Endothelial cell of umbilical vein (primary cell): Measurements from ENCODE around the gene CLPSL2. TPM values are rescaled to one million over a fixed set of nuclear protein-coding genes. Genes with fewer than 3 reads are reported as not detected.
A peak's percentile ranks its signal among the peaks of the same experiment; 100 is the strongest.

ENCODE experiments used
- BruUV-seq: library from RNA; stranded (reverse); fragments of 400-500 nt; replicated peaks from 2 replicates; lab custom pipeline; 2021; lab: Mats Ljungman, UMichigan
- CTCF ChIA-PET: fragments of 300-600, 350-600 bp; sonication (Branson Sonifier 250); formaldehyde crosslinking; loops from one replicate; lab custom pipeline; 2021; ENCODE audit warnings: antibody characterized with exemption, inconsistent platforms; lab: Charles Lee
- POLR2A ChIA-PET: fragments of 300-600, 350-600 bp; sonication (Branson Sonifier 250); formaldehyde crosslinking; loops from one replicate; lab custom pipeline; 2021; ENCODE audit warnings: antibody characterized with exemption, inconsistent platforms; lab: Charles Lee
- DNase-seq: peaks from one replicate; pipeline ENCODE4 v3.0.0-alpha.2; 2011; ENCODE audit warnings: low read depth, low spot score
- FAIRE-seq: peaks from 2 replicates; lab custom pipeline; 2011; peaks lifted over from hg19 to GRCh38; lab: Jason Lieb, UNC
- H2AFZ ChIP-seq: 2 replicates; pipeline ENCODE4 v1.6.0; 2012; ENCODE audit warnings: low read depth, low read length, control low read depth, inconsistent platforms
- H3K27ac ChIP-seq: 2 replicates; pipeline ENCODE4 v1.5.1; 2011; ENCODE audit warnings: low read depth, mild to moderate bottlenecking, control low read depth, low read length, moderate library complexity; ENCODE audit not compliant: insufficient read depth
- H3K27me3 ChIP-seq, 2 experiments: 2 replicates each; pipeline versions ENCODE4 v1.6.0 to v1.6.1; 2011; ENCODE audit warnings: low read length in 2 of 2, mixed read lengths in 1 of 2; ENCODE audit not compliant: control insufficient read depth in 2 of 2, insufficient read depth in 2 of 2
- H3K36me3 ChIP-seq, 2 experiments: 2 replicates in 1 of 2; 3 replicates in 1 of 2; pipeline ENCODE4 v1.5.1; 2011; ENCODE audit warnings: low read length in 2 of 2, mild to moderate bottlenecking in 1 of 2, moderate library complexity in 1 of 2; ENCODE audit not compliant: control insufficient read depth in 2 of 2, insufficient read depth in 2 of 2; ENCODE audit errors: extremely low read depth in 1 of 2
- H3K4me1 ChIP-seq: 3 replicates; pipeline ENCODE4 v1.5.1; 2011; ENCODE audit warnings: mild to moderate bottlenecking, low read length; ENCODE audit not compliant: control insufficient read depth, insufficient read depth; ENCODE audit errors: extremely low read depth
- H3K4me2 ChIP-seq: 2 replicates; pipeline ENCODE4 v1.6.1; 2011; ENCODE audit warnings: low read length, control low read depth, mixed read lengths; ENCODE audit not compliant: insufficient read depth
- H3K4me3 ChIP-seq, 3 experiments: fragments of 200-600 bp in 1 of 3; sonication (generic), shearing (Covaris generic) in 1 of 3; replicated peaks in 1 of 3; 2 replicates each; pipeline ENCODE4 v1.5.1; 2011 to 2016; ENCODE audit warnings: control low read depth in 3 of 3, low read length in 3 of 3, mild to moderate bottlenecking in 2 of 3, inconsistent platforms in 1 of 3, low read depth in 1 of 3, moderate library complexity in 1 of 3; ENCODE audit not compliant: insufficient read depth in 1 of 3
- H3K79me2 ChIP-seq: 2 replicates; pipeline ENCODE4 v1.6.0; 2012; ENCODE audit warnings: low read length, inconsistent platforms; ENCODE audit not compliant: control insufficient read depth, insufficient read depth
- H3K9ac ChIP-seq: replicated peaks from 2 replicates; pipeline ENCODE3; 2011; ENCODE audit warnings: low read length, control low read depth; ENCODE audit not compliant: insufficient read depth; ENCODE audit errors: extremely low read depth
- H3K9me1 ChIP-seq: replicated peaks from 3 replicates; pipeline ENCODE4 v1.6.0; 2011; ENCODE audit warnings: mild to moderate bottlenecking, low read length; ENCODE audit not compliant: control insufficient read depth, insufficient read depth; ENCODE audit errors: extremely low read depth
- H3K9me3 ChIP-seq: replicated peaks from 2 replicates; pipeline ENCODE4 v1.5.1; 2012; ENCODE audit warnings: low read length, inconsistent platforms; ENCODE audit not compliant: control insufficient read depth, insufficient read depth
- H4K20me1 ChIP-seq: replicated peaks from 2 replicates; pipeline ENCODE3; 2011; ENCODE audit warnings: mild to moderate bottlenecking, low read length; ENCODE audit not compliant: control insufficient read depth, insufficient read depth; ENCODE audit errors: extremely low read depth
- CTCF ChIP-seq, 2 donors: IDR thresholded peaks; 1 replicate in 1 of 2; 2 replicates in 1 of 2; pipeline ENCODE4 v1.5.1; 2011; ENCODE audit warnings: low read length in 2 of 2, mild to moderate bottlenecking in 2 of 2, moderate library complexity in 2 of 2, control low read depth in 1 of 2, inconsistent platforms in 1 of 2, low read depth in 1 of 2; ENCODE audit not compliant: insufficient read depth in 1 of 2; ENCODE audit errors: extremely low read depth in 1 of 2
- MYC ChIP-seq: IDR thresholded peaks from one replicate; pipeline ENCODE4 v1.6.1; 2011; ENCODE audit warnings: mild to moderate bottlenecking, low read depth, low read length
- dilution Hi-C: fragments of 300-500 bp; cut with MboI; formaldehyde crosslinking; loops from one replicate; pipeline ENCODE4 v1.15.0; 2019; ENCODE audit warnings: low sequenced_read_pairs; ENCODE audit not compliant: extremely low pct_ligation_motif_present
- intact Hi-C: fragments of 100-400 bp; cut with micrococcal nuclease; formaldehyde crosslinking; loops from one replicate; pipeline ENCODE4 v1.10.0; 2022
- polyA plus RNA-seq, 4 experiments: library from polyadenylated mRNA; depleted of rRNA in 3 of 4; stranded (reverse) in 3 of 4; unstranded in 1 of 4; fragments of >200 nt; gene quantifications; 2 replicates each; pipeline versions ENCODE4 v1.2.1 to v1.2.3, GENCODE V29; 2011 to 2012; ENCODE audit warnings: missing spikeins in 1 of 4
- total RNA-seq: library from RNA; stranded (reverse); gene quantifications from 2 replicates; pipeline ENCODE4 v1.2.3, GENCODE V29; 2021

Gene CLPSL2
- total and polyA plus RNA-seq, 2 donors (not counting 3 experiments of a cell fraction or from before 2014, with no cell fraction given), result not detected

DNA sequence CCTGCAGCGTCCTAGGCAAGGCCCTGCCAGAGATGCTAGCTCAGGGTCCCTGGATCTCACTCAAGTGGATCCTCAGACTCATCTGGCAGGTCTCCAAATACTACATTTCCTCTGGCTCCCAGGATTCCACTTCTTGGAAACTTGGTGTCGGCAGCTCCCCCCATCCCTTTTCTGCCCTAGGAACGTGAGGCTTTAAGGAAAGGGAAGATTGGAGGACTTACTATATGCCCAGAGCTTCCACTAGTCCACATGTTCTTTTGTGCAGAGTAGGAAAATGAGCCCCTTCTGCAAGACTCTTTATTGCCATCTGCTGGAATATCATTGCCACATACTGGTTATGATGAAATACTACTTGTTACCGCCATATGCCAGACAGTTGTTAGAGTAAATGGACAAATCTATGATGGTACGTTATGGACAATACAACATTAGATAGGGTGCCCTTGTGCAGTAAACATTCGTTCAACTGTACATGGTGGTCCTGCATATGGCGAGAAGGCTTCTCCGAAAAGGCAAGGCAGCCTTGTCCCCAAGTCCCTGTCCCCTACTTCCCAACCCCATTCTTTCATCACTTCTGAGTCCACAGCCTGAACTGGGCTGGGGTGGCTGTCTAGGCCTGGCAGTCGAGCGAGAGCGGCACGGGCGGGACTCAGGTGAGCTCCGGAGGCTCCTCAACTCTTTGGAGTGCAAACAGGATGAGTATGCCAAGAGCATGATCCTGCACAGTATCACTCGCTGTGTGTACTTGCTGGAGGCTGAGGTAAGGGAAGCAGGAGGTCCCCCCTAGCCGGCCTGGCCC lies 38.8 kb upstream of the CLPSL2 start:
- TF ChIP-seq MYC, result no peak
- peak; percentile 60 to 67 for TF ChIP-seq CTCF (IDR thresholded peaks at IDR 0.05; ENCODE audit: extremely low read depth in 1 of 2, insufficient read depth in 1 of 2, low read depth in 1 of 2, low read length in 2 of 2)
- no peak overlapping the region for H3K27ac ChIP-seq
- H3K9ac ChIP-seq, result no peak overlapping the region
- no peak overlapping the region for H3K4me2 ChIP-seq
- H4K20me1 ChIP-seq, result no peaks in the 10 kb centered on the region
- intact Hi-C loops, result loop anchor here (1.0 to 10.0 kb wide), 7 partner anchors 53 to 443 kb away; partner anchors contain the start of gene DEF6
- DNase-seq, result peak; percentile 77
- no peaks in the 10 kb centered on the region for H3K79me2 ChIP-seq
- no TSS peak for BruUV-seq
- H3K4me3 ChIP-seq, result no peak overlapping the region
- H3K4me1 ChIP-seq, result peaks cover 8% of the 10 kb centered on the region
- no peaks in the 10 kb centered on the region for H3K9me3 ChIP-seq
- FAIRE-seq, result peak; percentile 62
- H3K27me3 ChIP-seq, result no peaks in the 10 kb centered on the region
- H3K36me3 ChIP-seq, result no peaks in the 10 kb centered on the region
- ChIA-PET POLR2A (interaction anchor here (0.6 to 1.0 kb wide), 2 partner anchors 53 to 219 kb away, joined by 3 read pairs; no protein-coding TSS in a partner anchor), CTCF (interaction anchor here (0.6 to 7.9 kb wide), 56 partner anchors 10 to 441 kb away, joined by 3 to 252 read pairs (median 8); partner anchors contain the start of genes DEF6, FANCE and FKBP5)
- no peaks in the 10 kb centered on the region for H3K9me1 ChIP-seq
- dilution Hi-C loops, result no loop called here
- H2AFZ ChIP-seq, result peak overlapping the region; percentile 8
